NCI-H1417 treated with DMSO at 0.1 percent for 48 hours (cell line): Measurements from ENCODE around the gene PPOX.
A peak's percentile ranks its signal among the peaks of the same experiment; 100 is the strongest.

Source experiments
- DNase-seq: peaks from one replicate; lab custom pipeline; 2025; lab: John Stamatoyannopoulos, UW

The PPOX gene

GRCh38 chr1:161198194-161198896, 32.1 kb downstream of the PPOX start:
- DNase-seq = no peak

- DNase-seq = no peak
Observed at GRCh38 chr1:161198897-161199431, 32.7 kb downstream of the PPOX start, which contains the start of gene ADAMTS4. Gene ADAMTS4 (minus strand): TSS chr1:161199054. CDS start chr1:161198627, 427 bp downstream.

GRCh38 chr1:161199506-161200139, 33.4 kb downstream of the PPOX start:
- no peak for DNase-seq

GRCh38 chr1:161200421-161200991, 34.3 kb downstream of the PPOX start:
- no peak for DNase-seq

GRCh38 chr1:161200992-161201835, 35.0 kb downstream of the PPOX start:
- no peak for DNase-seq

- DNase-seq = peak; percentile 97
Observed at GRCh38 chr1:161201836-161202712, 35.8 kb downstream of the PPOX start, which contains the start of gene NDUFS2. Gene NDUFS2 (plus strand): TSS chr1:161202367. CDS start chr1:161202386, 19 bp downstream.

GRCh38 chr1:161206411-161207140, 40.4 kb downstream of the PPOX start:
- no peak for DNase-seq

GRCh38 chr1:161207173-161207572, 40.9 kb downstream of the PPOX start:
- DNase-seq = no peak

GRCh38 chr1:161209790-161210409, 43.7 kb downstream of the PPOX start:
- DNase-seq = peak; percentile 18

GRCh38 chr1:161214369-161214768, 48.1 kb downstream of the PPOX start:
- DNase-seq = no peak

GRCh38 chr1:161215076-161215475, 48.9 kb downstream of the PPOX start, which contains the start of gene FCER1G:
Gene FCER1G (plus strand): TSS chr1:161215295. CDS start chr1:161215322, 27 bp downstream.
- DNase-seq = no peak

GRCh38 chr1:161216945-161217712, 50.9 kb downstream of the PPOX start:
- DNase-seq = no peak

GRCh38 chr1:161217831-161218230, 51.6 kb downstream of the PPOX start:
- no peak for DNase-seq

- no peak for DNase-seq
Observed at GRCh38 chr1:161218301-161219077, 52.3 kb downstream of the PPOX start.

GRCh38 chr1:161219078-161219892, 53.1 kb downstream of the PPOX start:
- no peak for DNase-seq

GRCh38 chr1:161220002-161220401, 53.8 kb downstream of the PPOX start:
- no peak for DNase-seq
